Hematopoietic multipotent progenitor cell treated with erythropoietin and hydrocortisone succinate and interleukin-3 and kit ligand, for 6 days (in vitro differentiated cells): Measurements from ENCODE around the gene VWA3A.
"Not testable (repeated sequence)": the region's sequence is repeated elsewhere in the genome, so short reads cannot be mapped to it uniquely, and the experiment has no call there.

Experiments used
- DNase-seq: peaks from one replicate; pipeline ENCODE4 v3.0.0-alpha.2; 2015

VWA3A gene

DNA sequence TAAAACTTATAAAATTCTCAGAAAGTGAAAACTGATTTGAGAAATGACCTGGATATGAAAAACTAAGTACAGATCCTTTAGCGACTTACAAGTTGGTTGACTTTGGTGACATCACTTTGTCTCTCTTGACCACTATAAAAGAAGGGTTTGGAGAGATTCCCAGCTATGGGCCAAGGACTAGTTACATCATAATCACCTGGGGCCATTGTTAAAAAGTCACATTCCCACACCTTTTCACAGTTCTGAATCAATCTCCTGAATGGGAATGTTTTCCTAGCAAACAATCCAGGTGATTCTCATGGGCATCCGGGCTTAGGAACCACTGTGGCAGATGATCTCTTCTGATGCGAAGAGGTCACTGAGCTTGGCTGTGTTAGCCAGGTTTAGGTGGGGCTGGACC lies 620 bp upstream of the VWA3A start:
- no peak for DNase-seq

DNA sequence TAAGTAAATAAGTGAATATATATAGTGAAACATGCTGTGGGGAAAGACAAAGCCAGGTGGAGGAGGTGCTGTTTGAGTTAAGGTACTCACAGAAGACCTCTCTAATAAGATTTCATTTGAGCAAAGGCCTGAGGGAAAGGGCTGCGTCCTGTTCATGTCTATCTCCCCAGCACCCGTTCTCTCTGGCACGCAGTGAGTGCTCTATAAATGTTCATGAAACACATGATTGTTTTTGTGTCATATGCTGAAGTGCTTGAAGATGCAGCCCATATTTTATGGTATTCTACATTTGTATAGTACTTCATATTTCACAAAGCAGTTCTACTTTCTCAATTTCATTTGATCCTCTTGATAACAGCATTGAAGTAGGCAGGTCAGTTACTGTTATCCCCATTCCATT lies 990 bp downstream of the VWA3A start:
- no peak for DNase-seq

DNA sequence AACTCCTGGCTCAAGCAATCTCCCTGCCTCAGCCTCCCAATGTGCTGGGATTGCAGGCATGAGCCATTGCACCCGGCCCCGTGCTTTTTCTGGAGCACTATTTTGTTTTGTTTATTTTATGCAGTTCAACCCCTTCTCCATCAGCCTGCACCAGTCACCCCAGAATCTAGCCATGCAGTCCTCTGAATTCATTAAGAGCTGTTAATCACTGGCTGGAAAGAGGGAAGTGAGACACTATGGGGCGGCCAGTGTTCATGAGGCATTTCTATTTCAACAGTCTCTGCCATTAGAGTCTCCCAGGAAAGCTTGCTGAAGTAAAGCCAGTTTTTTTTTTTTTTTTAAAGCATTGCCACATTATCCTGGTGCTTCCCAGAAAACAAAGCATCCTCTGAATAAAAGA lies 1.7 kb downstream of the VWA3A start:
- DNase-seq: no peak

DNA sequence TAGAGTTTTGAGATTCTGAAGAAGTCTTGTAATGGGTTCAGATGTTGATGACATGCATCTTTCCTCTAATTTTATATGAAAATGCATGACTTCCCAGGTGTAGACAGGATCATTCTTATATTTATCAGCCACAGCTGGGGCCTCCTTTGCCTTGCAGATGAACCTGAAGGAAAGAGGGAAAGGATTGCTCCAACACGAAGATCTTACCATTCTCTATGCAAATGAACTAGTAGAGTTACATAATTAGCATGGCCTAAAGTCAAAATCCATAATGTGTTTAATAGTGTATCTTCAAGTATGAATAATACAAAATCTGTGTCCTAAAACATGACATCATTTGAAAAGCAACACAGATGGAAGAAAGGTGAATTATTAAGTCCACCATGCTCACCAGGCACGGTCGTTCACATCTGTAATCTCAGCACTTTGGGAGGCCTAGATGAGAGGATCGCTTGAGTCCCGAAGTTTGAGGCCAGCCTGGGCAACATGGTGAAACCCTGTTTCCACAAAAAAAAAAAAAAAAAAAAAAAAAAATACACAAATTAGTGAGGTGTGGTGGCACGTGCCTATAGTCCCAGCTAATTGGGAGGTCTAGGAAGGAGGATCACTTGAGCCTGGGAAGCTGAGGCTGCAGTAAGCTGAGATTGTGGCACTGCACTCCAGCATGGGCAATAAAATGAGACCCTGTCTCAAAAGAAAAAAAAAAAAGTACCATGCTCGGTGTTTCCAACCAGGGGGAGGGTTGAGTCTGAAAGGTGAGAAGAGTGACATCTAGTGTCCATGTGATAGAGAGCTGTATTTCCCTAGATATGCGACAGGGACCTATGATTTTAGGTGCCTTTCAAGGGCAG lies 6.3 kb downstream of the VWA3A start:
- DNase-seq: peak; percentile 85

DNA sequence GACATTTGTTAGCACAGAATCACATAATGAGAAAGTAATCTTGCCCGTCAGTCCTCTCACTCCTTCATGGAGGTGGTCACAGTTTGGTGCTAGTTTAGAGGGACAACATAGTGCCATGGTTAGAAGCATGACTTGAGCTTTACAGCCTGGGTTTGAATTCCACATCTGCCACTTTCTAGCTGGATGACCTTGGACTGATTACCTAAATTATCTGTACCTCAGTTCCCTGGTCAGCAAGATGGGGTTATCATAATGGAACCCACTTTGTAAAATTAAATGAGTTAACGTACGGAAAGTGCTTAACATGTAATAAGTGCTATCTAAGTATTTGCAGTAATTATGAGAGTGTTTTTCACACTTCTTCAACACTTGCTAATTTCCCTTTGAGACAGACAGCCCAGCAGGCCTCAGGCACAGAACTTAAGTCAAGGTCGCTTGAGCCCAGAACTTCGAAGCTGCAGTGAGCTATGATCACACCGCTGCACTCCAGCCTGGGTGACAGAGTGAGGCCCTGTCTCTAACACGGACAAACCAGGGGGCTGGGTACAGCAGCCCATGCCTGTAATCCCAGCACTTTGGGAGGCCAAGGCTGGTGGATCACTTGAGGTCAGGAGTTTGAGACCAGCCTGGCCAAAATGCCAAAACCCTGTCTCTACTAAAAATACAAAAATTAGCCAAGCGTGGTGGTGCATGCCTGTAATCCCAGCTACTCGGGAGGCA lies 7.1 kb downstream of the VWA3A start:
- no peak for DNase-seq

DNA sequence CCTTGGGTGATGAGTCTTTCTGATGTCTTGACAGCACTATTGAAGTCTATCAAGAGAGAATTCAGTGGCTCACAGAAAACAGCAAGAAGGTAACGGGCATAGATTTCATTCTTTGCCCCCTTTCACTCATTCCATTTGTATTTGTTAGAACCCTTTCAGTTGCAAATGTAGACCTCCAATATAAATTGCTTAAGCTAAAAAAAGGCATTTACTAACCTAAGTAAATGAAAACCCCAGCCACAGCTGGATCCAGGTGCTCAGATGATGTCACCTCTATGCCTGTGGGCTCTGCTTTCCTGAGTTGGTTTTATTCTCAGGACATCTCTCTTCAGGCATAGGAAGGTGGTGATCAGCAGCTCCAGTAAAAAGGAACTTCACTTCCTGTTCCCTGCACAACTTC lies 11.1 kb downstream of the VWA3A start:
- no peak for DNase-seq

DNA sequence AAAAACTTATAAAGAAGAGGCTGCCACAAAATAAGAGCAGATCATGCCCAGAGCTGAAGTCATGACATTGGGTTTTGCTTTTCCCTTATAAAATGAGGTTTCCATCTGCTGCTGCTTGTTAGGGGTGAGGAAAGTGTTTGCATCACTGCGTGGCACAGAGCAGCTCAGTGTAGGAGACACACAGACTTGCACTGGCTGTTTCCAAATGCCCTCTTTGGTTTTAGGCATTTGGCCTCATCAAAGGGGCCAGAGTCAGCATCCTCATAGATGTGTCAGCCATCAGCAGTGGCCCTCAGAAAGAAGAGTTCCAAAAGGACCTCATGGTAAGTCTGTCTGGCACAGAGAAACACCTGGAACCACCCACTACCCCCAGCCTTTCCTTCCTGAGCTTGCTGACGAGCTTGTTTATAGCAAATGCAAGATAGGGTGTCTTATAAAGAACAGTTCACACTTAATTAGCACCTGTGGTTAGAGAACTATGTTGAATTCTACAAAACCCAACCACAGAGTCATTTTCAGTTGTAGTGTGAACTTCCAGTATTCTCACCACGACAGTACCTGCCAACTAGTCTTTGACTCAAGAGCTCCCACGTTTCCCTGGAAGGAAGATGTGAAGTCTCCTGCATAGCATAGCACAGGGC lies 17.0 kb downstream of the VWA3A start:
- no peak for DNase-seq

DNA sequence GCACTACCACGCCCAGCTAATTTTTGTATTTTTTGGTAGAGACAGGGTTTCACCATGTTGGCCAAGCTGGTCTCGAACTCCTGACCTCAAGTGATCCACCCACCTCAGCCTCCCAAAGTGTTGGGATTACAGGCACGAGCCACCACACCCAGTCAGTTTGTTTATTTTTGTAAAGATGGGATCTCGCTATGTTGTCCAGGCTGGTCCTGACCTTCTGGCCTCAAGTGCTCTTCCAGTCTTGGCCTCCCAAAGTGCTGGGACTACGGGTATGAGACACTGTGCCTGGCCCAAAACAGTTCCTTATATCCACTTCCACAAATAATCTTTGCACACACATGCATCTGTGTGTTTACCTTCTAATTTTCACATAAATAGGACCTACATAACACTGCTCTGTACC lies 19.3 kb downstream of the VWA3A start:
- not testable (repeated sequence) for DNase-seq

DNA sequence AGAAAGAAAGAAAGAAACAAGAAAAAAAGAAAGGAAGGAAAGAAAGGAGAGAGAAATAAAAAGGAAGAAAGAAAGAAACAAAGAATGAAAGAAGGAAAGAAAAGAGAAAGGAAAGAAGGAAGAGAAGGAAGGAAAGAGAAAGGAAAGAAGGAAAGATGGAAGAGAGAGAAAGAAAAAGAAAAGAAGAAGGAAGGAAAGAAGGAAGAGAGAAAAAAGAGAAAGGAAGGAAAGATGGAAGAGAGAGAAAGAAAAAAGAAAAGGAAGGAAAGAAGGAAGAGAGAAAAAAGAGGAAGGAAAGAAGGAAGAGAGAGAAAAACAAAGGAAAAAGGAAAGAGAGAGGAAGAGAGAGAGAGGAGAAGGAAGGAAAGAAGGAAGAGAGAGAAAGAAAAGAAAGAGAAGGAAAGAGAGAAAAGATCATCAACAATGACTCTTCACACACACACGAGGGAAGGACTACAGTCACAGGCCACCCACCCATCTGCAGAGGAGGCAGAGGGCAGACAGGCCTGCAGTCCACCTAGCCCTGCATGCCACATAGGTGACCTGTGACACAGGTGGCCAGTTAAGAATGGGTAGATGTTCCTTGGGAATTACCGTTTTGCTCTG lies 23.9 kb downstream of the VWA3A start:
- DNase-seq: no peak

DNA sequence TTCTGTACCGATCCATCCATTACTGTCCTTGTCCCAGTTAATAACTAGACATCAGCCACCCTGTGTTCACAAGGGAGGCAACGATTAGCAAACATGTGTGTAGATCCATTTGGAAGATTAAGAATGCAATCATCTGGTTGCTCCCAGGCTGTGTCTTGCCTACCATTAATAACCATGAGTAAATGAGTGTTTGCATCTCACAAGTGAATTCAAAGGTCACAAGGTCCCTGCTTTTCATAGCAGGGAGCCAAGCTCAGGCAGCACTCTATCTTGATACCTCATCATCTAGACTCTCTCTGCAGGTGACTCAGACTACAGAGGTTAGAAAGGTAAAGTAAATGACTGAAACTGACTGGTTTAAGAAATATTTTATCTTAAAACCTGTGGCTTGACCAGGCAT lies 25.3 kb downstream of the VWA3A start:
- no peak for DNase-seq

DNA sequence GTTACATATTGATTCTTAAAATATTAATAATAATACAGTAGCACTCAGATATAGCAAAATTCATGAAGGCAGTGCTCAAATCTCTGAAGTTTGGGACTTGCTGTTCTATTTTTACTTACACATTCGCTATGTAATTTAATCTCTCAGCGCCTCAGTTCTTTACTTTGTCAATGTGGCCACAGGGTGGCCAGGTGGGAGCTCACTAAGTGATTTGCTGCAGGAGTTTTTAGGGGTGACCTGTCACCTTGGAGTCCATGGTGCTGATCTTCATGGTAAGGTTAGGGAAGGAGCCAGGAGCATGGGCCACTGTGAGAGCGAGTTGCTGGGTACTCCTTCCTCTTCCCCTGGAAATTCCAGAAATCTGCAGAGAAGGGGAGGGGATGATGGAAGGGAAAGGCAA lies 28.1 kb downstream of the VWA3A start:
- no peak for DNase-seq

DNA sequence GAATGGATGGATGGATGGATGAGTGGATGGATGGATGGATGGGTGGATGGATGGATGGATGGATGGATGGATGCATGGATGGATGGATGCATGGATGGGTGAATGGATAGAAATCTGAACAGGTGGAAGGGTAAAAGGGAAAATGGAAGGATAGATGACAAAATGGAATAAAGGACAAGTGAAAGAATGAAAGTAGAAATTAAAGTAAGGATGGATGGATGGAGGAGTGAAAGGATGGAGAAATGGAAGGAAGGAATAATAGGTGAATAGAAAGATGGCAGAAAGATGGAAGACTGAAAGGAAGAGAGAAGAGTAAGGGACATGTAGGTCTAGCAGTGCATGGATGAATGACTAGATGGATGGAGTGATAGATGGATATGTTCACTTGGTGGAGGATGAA lies 29.9 kb downstream of the VWA3A start:
- DNase-seq: no peak

DNA sequence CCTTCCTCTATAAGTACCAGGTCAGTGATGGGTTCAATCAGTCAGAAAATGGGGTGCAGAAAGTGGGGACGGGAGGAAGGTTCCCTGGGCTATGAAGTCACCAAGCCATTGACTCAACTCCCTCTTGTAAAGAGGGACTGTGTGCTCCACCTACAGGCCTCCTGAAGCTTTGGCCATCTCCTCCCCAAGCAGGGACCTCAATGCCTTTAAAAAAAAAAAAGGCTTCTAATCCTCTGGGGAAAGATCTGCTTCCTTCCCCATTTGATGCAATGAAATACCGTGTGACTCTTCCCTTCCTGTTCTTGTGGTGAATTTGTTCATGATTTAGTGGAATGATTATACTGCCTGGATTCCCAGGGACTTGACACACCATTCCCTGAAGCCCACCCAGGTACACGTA lies 30.8 kb downstream of the VWA3A start:
- peak; percentile 17 for DNase-seq

DNA sequence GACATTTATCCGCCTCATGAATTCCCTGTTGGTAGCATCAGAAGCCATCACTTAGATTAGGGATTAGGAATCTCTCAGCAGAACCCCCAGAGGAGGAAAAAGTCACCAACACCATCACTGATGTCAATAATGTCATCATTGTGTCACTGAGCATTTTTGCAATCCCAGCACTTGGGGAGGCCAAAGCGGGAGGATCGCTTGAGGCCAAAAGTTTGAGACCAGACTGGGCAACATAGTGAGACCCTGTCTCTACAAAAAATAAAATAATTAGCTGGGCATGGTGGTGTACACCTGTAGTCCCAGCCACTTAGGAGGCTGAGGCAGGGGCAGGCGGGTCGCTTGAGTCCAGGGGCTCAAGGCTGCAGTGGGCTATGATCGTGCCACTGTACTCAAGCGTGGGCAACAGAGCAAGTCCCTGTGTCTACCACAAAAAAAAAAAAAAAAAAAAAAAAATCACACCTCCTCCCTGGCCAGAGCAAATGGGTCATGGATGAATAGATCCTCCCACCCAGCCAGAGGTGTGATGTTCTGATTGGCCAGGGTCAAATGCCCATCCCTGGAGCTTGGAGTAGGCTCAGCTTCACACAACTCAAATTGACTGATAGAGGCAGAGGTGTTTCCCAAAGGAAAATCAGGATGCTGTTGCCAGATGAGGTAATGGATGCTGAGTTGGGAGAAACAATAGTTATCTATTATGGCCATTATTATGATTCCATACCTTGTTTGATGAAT lies 31.6 kb downstream of the VWA3A start:
- no peak for DNase-seq

DNA sequence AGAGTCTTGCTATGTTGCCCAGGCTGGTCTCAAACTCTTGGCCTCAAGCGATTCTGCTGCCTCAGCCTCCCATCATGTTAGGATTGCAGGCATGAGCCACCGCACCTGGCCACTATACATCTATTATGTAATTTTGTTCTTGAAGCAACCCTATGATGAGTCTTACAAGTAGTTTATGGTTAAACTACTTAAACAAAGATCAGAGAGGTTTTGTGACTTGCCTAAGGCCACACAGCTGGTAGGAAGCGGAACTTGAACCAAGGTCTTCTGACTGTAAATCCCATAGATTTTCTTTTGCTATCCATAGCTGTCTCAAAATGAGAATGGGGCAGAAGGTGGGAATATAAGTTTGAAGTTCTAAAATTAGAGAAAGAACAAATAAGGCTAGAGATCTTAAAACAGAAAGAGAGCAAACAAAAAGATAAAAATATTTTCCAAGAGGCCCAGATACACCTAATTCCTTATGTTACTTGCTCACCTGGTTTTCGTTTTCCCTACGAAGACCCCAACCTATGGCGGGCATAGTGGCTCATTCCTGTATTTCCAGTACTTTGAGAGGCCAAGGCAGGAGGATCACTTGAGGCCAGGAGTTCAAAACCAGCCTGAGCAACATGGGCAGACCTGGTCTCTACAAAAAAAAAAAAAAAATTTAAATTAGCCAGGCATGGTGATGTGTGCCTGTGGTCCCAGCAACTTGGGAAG lies 32.4 kb downstream of the VWA3A start:
- DNase-seq: no peak

DNA sequence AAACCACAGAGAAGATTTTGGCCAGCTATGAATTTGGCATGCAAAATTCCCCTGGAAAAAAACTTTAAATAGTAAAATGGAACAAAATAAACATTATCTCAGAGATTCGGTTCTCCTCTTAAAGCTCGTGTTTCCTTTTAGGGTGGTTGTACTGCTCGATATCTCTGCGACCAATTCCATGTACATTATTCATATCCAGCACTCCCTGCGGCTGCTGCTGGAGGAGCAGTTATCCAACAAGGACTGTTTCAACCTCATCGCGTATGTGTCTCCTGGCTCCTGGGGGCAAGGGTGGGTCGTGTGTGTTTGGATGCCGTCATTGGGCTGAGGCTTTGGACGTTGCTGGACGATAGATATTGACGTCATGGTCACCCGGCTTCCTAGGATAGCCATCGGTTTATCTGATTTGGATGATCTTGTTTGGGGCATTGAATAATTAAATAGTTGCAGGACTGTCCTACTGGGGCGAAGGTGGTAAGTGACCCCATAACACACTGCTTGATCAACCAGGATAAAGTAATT lies 33.8 kb downstream of the VWA3A start:
- no peak for DNase-seq

DNA sequence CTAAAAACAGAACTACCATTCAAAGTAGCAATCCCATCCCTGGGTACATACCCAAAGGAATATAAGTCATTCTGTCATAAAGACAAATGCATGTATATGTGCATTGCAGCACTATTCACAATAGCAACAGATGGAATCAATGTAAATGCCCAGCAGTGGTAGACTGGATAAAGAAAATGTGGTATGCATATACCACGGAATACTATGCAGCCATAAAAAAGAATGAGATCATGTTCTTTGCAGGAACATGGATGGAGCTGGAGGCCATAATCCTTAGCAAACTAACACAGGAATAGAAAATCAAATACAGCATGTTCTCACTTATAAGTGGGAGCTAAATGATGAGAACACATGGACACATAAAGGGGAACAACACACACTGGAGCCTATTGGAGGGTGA lies 36.2 kb downstream of the VWA3A start:
- DNase-seq: not testable (repeated sequence)

DNA sequence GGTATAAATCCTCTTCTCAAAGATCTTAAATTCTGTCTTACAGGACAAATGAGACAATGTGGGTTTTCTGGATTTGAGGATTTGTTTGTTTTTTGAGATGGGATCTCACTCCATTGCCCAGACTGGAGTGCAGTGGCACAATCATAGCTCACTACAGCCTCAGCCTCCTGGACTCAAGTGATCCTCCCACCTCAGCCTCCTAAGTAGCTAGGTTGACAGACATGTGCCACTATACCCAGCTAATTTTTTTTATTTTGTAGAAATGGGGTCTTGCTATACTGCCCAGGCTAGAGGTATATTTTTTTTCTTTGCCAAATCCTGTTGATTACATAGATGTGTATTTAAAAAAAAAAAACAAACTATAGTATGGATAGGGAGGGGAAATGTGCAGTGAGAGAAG lies 38.2 kb downstream of the VWA3A start:
- no peak for DNase-seq

DNA sequence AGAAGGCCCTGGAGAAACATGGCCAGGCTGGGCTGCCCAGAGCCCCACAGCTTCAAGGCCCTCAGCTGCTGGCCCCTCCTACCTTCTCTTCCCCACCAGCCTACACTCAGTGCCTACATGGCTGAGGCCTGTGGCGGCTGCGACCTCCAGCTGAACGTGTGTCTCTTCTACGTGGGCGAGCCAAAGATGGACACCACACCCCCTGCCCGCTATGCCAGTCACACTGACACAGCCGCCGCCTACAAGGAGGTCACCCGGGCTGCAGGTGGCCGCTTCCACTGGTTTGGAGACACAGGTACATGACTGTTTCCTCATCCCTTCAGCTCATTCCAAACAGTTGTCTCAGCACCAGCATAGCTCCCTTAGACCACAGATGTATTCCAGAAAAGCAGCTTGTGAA lies 40.5 kb downstream of the VWA3A start:
- DNase-seq: no peak

DNA sequence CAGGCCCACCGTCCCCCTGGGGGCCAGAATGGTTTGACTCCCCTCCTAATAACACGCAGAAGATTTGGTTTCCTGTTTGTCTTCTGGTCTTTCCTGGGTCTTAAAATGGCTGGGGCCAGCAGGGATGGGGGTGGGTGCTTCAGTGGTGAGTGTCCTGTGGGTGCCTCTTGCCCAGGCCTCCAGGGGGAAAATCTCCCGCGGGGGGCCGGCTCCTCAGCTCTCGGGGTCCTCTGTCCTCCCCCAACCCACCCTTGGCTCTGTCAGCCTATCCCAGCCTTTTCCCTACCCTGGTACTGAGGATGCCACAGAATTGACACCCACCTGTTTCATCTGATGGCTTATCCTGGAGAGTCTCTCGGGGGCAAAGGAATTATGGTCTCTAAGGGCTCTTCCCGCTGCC lies 46.1 kb downstream of the VWA3A start:
- DNase-seq: no peak

DNA sequence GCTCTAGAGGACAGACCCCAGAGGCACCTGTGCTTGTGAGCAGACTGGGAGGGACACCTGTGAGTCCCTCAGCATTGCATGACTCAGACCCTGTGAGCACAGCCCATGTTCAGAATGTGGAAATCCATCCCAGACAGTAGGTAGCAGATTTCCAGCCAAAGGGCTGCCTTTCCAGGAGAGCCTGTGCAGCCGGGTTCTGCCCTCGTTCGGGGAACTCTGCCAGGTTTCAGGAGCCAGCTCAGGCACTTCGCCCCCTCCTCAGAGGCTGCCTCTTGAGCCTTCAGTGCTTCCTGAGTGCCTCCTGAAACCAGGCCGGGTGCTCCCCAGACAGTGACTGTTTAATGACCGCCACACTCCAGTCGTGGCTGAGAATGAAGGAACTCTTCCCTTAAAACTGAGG lies 46.7 kb downstream of the VWA3A start:
- no peak for DNase-seq

DNA sequence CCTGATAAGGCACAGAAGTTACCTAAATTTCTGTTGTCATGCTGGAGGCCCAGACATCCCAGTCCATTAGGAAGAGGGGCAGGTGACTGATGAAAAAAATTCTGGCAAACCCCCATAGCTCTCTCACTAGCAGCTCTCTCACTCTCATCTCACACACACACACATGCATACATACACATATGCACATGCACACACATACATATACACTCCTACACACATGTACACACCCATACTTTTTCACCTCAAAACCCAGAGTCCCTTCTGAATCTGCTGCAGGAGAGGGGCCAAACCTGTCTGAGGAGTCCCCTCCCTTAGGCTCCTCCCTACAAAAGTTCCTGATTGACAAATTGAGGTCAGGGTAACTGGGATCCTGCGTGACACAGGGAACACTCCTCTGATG lies 47.4 kb downstream of the VWA3A start:
- DNase-seq: no peak
